ENCODE measurements around the gene LRP5.
"Not testable (repeated sequence)": the region's sequence is repeated elsewhere in the genome, so short reads cannot be mapped to it uniquely, and the experiment has no call there.

The LRP5 gene

DNA sequence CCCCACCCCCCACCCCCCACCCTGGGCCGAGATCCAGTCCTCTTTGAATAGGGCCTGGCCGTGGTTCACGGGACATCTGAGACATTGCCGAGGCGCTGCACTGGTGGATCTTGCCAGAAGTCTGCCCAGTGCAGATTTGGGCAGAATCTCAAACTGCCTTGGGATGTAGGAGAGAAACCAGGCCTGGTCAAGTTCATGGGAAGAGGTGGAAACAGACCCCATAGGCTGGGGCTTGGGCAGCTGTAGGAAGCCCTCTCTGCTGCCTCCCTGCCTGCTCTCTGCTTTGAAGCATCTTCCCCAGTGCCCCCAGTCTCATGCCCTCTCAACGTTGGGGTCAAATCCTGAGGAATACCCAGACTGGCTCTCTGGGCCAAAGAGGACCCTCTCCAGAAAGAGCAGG, 132.2 kb downstream of the LRP5 start:
- DNase-seq (ENCODE audit: low spot score), result no peak

DNA sequence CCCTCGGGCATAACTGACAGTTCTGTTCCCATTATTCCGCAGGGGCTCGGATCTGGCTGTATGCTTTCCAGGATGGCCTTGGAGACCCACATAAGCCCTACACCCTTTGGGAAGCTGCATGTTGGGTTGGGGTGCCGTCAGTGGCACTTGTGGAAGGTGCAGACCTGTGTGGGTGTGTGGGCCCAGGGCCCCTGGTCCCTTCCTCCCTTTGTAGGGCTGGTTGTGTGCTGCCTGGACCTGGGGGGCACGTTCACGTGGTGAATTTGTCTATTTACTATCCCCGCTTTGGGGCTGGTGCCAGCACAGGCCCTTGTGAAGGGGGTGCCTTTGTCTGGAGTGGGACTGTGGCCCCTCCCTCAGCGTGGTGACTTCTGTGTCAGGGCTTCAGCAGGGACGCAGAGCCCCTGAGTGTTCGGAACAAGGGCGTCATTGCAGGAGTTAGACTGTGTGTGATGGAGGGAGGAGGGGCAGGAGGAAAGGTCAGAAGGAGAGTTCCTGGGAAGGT, 133.2 kb downstream of the LRP5 start:
- DNase-seq (ENCODE audit: low spot score), result no peak

DNA sequence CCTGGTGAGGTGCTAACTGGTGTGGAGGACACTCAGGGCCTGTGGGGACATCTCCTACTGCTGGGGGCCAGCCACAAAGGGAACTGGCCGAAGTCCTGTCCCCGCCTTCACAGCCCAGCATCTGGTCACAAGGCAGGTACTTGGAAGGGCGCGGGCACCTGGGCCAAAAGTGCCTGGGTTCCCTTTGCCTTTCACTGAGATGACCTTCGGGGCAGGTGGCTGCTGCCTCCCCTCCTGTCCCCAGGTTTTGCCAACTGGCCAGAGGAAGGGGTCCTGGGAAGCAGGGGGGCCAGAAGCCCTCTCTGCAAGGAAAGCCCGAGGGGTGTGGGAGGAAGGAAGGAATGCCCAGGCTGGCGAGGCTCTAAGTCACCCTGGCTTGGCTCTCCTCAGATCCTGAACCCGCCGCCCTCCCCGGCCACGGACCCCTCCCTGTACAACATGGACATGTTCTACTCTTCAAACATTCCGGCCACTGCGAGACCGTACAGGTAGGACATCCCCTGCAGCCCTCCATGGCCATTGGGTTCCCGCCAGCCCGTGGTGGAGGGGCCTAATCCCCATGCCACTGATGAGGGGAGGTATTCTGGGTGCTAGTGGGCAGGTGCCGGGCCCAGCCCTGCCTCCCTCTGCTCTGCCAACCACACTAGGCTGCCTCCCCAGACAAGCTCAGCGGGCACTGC, 133.8 kb downstream of the LRP5 start:
- no peak for DNase-seq (ENCODE audit: low spot score)

DNA sequence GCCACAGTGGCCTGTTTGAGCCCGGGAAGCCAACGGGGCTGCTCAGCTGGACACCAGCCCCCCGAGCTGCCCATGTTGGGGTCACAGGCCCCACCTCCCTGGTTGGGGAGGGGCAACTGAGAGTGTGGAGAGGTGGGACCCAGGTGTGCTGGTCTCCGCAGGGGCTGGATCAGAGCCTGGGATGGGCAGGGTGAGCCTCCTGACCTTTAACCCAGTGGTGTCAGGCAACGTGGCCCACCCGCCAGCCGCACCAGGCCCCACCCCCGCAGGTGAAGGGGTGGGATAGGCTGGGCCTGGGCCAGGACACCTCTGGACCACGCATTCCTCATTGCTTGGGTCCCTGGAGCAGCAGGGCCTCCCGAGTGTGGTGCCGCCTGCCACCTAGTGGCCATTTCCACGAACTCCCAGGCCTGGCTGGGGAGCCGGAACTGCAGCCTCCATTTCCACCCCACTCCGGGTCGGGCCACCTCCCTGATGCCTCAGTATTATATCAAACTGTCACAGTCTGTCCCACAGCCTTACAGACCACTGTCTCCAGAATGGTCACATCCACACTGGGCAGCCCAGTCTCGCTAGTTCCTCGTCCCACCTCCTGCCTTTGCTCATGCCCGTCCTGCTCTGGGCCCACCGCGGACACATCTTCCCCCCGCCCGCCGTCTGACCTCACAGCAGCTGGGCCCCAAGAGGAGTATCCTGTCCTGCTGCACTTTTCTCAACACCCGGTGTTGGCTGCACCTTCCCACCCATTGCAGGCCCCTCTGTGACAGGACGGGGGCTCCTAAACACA, 134.8 kb downstream of the LRP5 start:
- DNase-seq (ENCODE audit: low spot score), result peak; percentile 92

DNA sequence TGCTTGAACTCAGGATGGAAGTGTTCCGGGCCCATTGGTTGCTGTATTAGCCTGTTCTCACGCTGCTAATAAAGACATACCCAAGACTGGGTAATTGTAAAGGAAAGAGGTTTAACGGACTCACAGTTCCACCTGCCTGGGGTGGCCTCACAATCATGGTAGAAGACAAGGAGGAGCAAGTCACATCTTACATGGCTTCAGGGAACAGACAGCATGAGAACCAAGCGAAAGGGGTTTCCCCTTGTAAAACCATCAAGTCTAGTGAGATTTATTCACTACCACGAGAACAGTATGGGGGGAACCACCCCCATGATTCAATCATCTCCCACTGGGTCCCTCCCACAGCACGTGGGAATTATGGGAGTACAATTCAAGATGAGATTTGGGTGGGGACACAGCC, 135.5 kb downstream of the LRP5 start:
- DNase-seq (ENCODE audit: low spot score), result not testable (repeated sequence)

DNA sequence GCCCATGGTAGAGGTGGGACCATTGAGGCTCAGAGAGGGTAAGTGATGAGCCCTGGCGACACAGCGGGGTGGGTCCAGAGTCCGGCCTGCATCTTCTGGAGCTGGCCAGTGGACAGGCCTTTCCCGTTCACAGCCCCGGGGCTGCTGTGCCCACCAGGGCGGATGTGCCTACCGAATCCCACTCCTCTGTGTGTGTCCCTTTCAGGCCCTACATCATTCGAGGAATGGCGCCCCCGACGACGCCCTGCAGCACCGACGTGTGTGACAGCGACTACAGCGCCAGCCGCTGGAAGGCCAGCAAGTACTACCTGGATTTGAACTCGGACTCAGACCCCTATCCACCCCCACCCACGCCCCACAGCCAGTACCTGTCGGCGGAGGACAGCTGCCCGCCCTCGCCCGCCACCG, 136.2 kb downstream of the LRP5 start:
- DNase-seq (ENCODE audit: low spot score), result no peak

DNA sequence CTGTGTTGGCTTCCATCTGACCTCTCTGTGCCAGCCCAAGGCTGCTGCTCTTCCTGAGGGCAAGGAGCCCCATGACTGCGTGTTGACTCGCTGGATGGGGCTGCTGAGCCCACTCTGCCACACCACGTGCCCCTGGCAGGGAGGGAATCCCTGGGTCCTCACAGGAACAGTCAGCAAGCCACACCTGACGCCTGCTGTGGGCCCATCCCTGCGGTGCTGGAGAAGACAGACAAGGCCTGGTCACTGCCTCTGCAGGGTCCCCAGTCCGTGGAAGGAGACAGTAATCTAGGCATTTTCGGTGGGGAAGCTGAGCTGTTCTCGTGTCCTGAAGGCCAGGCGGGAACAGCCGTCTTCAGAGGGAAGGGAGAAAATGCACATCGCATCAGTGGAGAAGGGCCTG, 137.6 kb downstream of the LRP5 start:
- DNase-seq (ENCODE audit: low spot score), result no peak

DNA sequence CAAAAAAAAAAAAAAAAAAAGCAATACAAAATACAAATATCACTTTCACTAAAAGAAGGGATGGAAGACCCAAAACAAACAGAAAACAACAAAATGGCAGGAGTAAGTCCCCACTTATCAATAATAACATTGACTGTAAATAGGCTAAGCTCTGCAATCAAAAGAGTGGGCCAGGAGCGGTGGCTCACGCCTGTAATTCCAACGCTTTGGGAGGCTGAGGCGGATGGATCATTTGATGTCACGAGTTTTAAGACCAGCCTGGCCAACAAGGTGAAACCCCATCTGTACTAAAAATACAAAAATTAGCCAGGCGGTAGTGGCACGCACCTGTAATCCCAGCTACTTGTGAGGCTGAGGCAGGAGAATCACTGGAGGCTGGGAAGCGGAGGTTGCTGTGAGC, 138.3 kb downstream of the LRP5 start:
- DNase-seq (ENCODE audit: low spot score), result no peak

DNA sequence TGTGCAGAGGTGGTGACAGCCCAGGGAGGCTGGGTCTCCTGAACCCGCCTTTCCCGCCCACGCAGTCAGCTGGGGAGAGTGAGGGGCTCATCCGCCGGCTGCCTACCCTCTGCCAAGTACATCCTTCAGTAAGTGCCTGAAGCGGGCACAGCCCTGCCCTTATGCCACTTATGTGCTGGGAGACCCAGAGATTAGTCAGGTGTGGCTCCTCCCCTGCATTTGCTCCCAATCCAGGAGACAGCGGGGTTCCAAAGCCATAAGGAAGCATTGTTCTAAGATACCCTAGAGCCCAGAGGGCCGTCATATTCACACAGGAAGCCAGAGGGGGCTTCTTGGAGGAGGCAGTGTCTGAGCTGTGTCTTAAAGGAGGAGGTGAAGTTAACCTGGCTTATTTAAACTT, 142.4 kb downstream of the LRP5 start:
- DNase-seq (ENCODE audit: low spot score), result no peak

DNA sequence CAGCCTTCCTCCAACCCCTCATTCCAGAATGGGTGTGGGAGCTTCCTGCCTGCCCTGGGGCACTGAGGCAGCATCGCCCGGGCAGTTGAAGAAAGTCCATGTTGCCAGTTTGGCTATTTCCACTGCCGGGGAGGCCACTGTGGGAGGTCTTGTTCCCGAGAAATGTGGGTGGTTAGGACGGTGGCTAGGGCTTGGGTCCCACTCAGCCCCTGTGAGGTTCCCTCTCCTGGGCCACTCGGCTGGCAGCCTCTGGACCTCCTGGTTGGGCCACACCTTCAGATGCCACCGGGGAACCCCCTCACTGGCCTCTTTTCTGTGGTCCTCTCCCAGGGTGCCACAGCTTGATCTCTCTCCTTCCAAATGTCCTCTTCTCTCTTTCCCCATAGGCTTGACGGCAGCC, 143.1 kb downstream of the LRP5 start:
- no peak for DNase-seq (ENCODE audit: low spot score)

DNA sequence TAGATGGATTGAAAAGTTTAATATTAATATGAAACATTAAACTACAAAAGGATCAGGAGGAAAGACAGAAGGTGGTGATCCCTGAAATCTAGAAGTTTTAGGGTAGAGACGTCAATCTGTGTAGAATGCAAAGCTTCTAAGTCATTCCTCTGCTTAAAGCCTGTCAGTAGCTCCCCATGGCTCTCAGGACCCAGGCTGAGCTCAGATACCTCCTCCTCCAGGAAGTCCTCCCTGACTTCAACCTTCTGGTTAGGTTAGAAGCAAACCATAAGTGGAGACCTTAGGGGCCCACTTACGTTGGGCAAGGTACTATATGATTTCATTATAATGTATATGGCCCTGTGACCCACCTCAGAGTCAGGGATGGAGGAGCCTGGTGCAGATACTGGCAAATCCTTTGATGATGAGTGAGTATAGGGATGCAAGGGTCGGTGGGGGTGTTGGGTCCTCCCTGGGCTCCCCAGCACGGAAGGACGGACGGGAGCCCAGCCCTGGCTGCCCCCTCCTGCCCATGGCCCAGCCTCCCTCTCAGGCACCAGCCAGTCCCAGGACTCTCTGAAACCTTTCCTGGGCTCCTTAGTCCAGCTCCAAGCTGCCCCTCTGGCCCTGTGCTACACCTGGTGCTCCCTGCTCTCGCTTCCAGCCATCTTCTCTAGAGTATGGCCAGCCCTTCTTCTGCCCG, 145.0 kb downstream of the LRP5 start:
- no peak for DNase-seq (ENCODE audit: low spot score)

DNA sequence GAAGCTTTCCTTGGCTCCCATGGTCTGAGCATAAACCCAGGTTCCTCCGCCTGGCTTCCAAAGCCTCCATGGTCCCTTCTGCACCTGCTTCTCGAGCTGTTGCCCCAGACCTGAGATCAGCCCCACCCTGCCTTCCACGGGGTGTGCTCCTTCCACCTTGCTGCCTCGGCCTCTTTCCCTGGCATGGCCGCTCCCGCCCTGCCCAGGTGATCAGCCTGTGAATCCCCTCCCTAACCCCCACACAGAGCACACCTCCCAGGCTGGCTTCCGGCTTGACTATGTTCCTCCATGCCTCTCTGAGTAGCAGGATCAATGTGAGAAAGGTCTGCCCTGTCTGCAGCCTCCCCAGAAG, 145.5 kb downstream of the LRP5 start:
- DNase-seq (ENCODE audit: low spot score), result no peak

DNA sequence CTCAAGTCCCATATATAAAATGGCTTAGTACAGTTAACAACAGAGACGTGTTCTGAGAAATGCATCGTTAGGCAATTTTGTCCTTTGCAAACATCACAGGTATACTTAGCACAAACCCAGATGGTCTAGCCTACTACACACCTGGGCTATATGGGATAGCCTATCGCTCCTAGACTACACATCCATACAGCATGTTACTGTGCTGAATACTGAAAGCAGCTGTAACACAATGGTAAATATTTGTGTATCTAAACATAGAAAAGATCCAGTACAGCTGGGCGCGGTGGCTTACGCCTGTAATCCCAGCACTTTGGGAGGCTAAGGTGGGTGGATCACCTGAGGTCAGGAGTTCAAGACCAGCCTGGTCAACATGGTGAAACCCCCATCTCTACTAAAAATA, 145.9 kb downstream of the LRP5 start:
- not testable (repeated sequence) for DNase-seq (ENCODE audit: low spot score)

DNA sequence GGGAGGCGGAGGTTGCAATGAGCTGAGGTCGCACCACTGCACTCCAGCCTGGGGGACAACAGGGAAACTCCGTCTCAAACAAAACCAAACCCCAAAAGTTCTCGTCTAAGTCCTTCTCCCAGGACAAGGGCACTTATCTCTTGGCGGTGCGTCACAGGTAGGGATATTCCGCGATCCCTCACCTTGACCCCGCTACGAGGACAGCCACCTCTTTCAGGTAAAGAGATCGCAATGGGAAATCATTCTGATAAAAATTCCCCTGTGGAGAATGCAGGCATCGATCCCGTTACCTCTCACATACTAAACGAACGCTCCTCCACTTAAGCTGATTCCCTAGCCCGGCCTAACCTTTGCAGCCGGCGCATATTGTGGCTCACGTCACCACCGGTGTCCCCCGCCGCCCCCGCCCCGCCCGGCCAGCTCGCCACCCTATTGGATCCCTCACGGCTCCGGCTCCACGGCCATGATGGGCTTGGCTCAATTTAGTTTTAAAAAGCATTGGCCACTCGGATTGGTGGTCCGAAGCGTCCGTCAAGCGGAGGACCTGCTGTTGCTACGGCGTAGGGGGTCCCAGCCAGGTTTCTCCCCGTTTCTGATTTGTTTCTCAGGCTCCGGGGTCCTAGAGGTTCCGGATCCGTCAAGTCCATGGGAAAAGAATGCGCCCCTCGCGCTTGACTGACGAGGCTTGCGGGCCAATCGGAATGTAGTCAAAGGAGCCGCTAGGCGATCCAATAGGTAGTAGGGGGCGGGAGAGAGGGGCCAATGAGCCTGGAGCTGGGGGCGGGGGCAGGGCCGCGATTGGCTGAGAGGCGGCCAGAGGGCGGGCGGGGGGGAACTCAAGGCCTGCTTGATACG, 147.7 kb downstream of the LRP5 start:
- peak; percentile 98 for DNase-seq (ENCODE audit: low spot score)

DNA sequence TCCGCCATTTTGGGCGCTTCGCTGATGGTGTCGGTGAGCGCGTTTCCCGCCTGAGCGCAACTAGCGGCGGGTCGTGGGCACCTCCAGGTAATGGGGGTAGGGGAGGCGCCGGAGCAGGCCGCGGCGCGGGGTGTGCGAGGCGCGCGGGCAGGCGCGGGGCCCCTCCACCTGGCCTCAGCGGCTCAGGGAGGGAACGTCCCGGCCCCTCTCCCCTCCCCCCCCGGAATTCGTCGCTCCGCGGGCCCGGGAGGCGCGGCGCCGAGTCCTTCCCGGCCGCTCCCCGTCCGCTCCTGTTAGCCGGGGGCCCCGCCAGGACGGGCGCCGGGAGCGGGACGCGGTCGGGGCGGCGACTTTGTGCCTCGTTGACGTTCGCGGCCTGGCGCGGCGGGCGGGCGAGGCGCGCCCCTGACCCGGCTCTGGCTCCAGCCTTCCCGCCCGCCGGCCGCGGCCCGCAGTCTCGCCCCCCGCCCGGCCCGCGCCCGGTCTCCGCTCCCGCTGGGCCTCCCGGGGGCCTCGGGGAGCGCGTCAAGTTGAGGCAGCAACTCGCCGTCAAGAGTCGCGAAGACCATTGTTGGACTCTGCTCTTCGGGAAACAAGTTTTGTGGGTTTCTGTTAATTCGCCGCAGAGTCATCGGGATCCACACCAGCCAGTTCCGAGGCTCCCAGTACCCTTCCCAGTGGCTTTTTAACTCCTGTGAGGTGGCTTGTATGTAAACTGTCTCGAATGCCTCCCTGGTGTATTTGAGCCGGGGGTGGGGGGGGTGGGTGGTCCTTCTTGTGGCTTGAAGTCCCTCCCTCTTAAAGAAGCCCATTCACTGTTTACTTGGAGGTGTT, 148.6 kb downstream of the LRP5 start, which contains the start of gene PPP6R3:
PPP6R3 (plus strand) TSS at position 12 of the 834 bp plus-strand sequence. CDS start 76,913 bp downstream, outside the sequence.
- DNase-seq (ENCODE audit: low spot score), result peak; percentile 79

DNA sequence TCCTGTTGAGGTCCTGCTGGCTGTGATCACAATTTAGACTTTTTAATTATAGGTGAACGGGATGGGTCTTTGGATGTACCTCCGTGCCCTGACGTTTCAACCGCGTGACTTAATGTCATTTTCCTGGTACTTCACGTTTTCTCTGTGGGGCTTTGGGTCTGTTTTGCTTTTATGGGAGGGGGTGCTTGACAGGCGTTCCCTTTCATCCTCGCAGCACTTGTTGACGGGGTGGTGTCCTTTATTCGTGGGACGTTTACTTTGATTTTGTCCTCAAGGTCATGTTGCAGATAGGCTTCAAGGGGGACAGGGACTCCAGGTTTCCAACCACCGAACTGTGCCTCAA, 149.2 kb downstream of the LRP5 start:
- no peak for DNase-seq (ENCODE audit: low spot score)

DNA sequence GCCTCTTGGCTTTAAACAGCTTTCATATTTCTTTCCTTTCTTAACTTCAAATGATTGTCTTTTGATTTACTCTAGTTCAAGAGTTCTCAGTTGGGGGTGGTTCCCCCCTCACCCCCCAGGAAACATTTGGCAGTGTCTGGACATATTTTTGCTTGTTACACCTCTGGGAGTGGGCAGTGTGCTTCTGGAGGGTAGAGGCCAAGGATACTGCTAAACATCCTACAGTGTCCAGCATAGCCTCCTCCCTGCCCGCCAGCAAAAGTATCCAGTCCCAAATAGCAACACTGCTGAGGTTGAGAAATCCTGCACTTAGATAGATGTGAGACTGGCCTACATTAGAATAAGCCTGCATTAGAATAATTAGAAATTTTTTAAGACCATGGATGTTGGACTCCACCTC, 151.3 kb downstream of the LRP5 start:
- DNase-seq (ENCODE audit: low spot score), result no peak

DNA sequence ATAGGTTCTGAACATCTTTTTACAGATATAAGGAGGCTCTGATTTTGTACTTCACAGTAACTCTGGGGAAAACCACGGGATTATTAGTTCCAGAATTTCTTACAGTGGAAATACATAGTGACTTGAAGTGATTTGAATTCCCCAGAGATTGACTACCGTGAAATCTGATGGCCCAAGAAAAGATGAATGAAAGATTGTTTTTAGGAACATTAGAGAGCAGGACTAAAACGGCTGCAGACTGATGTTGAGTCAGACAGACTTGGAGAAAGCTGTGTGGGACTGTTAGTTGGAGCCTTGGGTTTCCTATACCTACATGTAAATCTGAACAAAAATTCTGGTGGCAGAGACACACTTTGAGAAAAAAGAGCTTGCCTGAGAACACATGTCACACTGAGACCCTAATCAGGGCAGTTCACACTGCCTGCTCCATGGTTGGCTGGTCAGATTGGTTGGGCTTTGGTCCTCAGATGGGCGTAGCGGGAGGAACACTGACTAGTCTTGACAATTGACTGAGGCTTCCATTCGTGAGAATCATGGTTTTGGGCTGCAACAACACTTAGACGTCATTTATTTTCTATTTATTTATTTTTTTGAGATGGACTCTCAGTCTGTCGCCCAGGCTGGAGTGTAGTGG, 154.9 kb downstream of the LRP5 start:
- no peak for DNase-seq (ENCODE audit: low spot score)

DNA sequence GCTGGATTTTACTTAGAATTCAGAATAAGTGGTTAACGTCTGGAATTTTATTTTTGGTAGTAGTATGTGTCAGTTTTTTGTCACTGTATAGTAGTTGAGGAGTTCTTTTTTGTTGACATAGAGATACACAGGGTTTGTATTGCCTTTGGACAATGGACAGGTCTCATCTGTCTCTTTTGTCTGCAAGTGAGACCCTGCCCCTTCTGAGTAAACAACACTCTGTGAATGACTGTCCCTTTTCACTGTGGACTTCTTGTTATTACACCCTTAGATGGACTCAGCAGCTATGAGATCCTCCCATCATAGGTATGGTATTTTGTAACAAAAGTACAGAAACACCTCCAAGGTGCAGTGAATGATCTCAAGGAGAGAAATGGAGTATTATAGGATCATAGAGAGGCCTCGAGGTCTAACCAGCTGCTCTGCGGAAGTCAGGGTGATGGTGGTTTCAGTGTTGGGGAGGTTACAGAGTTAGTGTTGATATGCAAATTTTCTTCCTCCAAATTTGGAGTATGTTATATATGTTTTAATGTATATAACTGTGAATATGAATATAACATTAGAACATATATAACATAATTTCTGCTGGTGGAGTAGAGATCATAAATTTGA, 155.9 kb downstream of the LRP5 start:
- DNase-seq (ENCODE audit: low spot score), result no peak

DNA sequence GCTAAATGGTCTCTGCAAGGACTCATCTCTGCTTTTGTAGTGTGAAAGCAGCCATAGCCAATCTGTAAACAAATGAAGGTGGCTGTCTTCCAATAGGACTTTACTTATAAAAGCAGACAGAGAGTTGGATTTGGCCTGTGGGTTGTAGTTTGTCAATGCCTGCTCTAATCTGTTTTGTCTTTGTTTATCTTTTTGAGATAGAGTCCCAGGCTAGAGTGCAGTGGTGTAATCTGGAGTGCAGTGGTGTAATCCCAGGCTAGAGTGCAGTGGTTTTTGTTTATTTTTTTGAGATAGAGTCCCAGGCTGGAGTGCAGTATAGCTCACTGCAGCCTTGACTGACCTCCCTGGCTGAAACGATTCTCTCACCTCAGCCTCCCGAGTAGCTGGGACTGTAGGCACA, 156.7 kb downstream of the LRP5 start:
- DNase-seq (ENCODE audit: low spot score), result no peak

Measured in AG20443 (cell line).